Measurements from ENCODE around the gene DHX35.

- no peak for TF ChIP-seq ZNF331 (CRISPR knock-in tag; IDR thresholded peaks at IDR 0.05; ENCODE audit: low read depth)
- TF ChIP-seq CTCF (conservative IDR thresholded peaks at IDR 0.05; ENCODE audit: low read depth in 2 of 2): no peak
- no peak for TF ChIP-seq EZH2phosphoT487 (IDR thresholded peaks at IDR 0.05; ENCODE audit: unreplicated experiment)
- no peak for TF ChIP-seq JUNB (IDR thresholded peaks at IDR 0.05; ENCODE audit: unreplicated experiment)
- TF ChIP-seq POLR2AphosphoS5 (IDR thresholded peaks at IDR 0.05; ENCODE audit: low read depth): no peak
- no peak for TF ChIP-seq REST (IDR thresholded peaks at IDR 0.05; ENCODE audit: unreplicated experiment)
- no peak for TF ChIP-seq CREB1 (CRISPR knock-in tag; IDR thresholded peaks at IDR 0.05; ENCODE audit: low read depth)
- no peak for TF ChIP-seq STAT1 (IDR thresholded peaks at IDR 0.05; ENCODE audit: unreplicated experiment)
- no peak for TF ChIP-seq EZH2 (IDR thresholded peaks at IDR 0.05; ENCODE audit: low read depth, unreplicated experiment)
- no peak for TF ChIP-seq ZNF462 (CRISPR knock-in tag; IDR thresholded peaks at IDR 0.05)
- no peak for TF ChIP-seq ETS1 (IDR thresholded peaks at IDR 0.05)
- TF ChIP-seq NANOG (IDR thresholded peaks at IDR 0.05; ENCODE audit: borderline replicate concordance): no peak
Measured at GRCh38 chr20:39039261-39039660, 77.1 kb downstream of the DHX35 start.
